Non-pigmented ciliary epithelial cell (primary cell): ENCODE measurements around the gene RAB40A.

ENCODE experiments used
- DNase-seq: peaks from one replicate; pipeline ENCODE4 v3.0.0-alpha.2; 2010; ENCODE audit warnings: low read depth

Gene RAB40A

GRCh38 chrX:103519389-103519788 lies at the start of gene RAB40A:
Gene RAB40A, minus strand, starts transcription at chrX:103519489. Its CDS starts 18,733 bp downstream, at chrX:103500756.
- DNase-seq: no peak

GRCh38 chrX:103565752-103566151 lies 46.5 kb upstream of the RAB40A start:
- peak; percentile 23 for DNase-seq

GRCh38 chrX:103565197-103565596 lies 45.9 kb upstream of the RAB40A start:
- no peak for DNase-seq

- no peak for DNase-seq
These were observed 43.5 kb upstream of the RAB40A start for GRCh38 chrX:103562801-103563200.

- DNase-seq: no peak
These were observed 41.0 kb upstream of the RAB40A start for GRCh38 chrX:103560256-103560655.

- DNase-seq: no peak
These were observed 37.8 kb upstream of the RAB40A start for GRCh38 chrX:103556963-103557612.

- DNase-seq: no peak
These were observed 35.6 kb upstream of the RAB40A start for GRCh38 chrX:103554687-103555424.

- DNase-seq: no peak
These were observed 32.9 kb upstream of the RAB40A start for GRCh38 chrX:103552236-103552635.

GRCh38 chrX:103550415-103551051 lies 31.2 kb upstream of the RAB40A start:
- no peak for DNase-seq

- no peak for DNase-seq
These were observed 30.6 kb upstream of the RAB40A start for GRCh38 chrX:103549916-103550315.

GRCh38 chrX:103540145-103540544 lies 20.9 kb upstream of the RAB40A start:
- no peak for DNase-seq

GRCh38 chrX:103539695-103540094 lies 20.4 kb upstream of the RAB40A start:
- no peak for DNase-seq

- DNase-seq: no peak
These were observed 19.4 kb upstream of the RAB40A start for GRCh38 chrX:103538728-103539127.

GRCh38 chrX:103537871-103538387 lies 18.6 kb upstream of the RAB40A start:
- DNase-seq: no peak

GRCh38 chrX:103536732-103537131 lies 17.4 kb upstream of the RAB40A start:
- DNase-seq: no peak

- no peak for DNase-seq
These were observed 16.8 kb upstream of the RAB40A start for GRCh38 chrX:103536071-103536470.

GRCh38 chrX:103535206-103535605 lies 15.9 kb upstream of the RAB40A start:
- DNase-seq: no peak

- no peak for DNase-seq
These were observed 14.4 kb upstream of the RAB40A start for GRCh38 chrX:103533511-103534216.

- DNase-seq: no peak
These were observed 11.7 kb upstream of the RAB40A start for GRCh38 chrX:103531002-103531401.

- DNase-seq: no peak
These were observed 11.3 kb upstream of the RAB40A start for GRCh38 chrX:103530545-103530944.

- no peak for DNase-seq
These were observed 10.3 kb upstream of the RAB40A start for GRCh38 chrX:103529550-103529949.

GRCh38 chrX:103524747-103525146 lies 5.5 kb upstream of the RAB40A start:
- no peak for DNase-seq
